ENCODE data around the gene VPS16. TPM values are rescaled to one million over a fixed set of nuclear protein-coding genes. Genes with fewer than 3 reads are reported as not detected.
A peak's percentile ranks its signal among the peaks of the same experiment; 100 is the strongest.

Gene VPS16
- total RNA-seq, 1 experiment from 2014 or later, result 26.2 TPM

GRCh38 chr20:2875690-2876203, 35.2 kb downstream of the VPS16 start:
- POLR2A ChIA-PET, result no interaction called here
- ATAC-seq, result no peak

GRCh38 chr20:2878515-2878914, 38.0 kb downstream of the VPS16 start:
- no peak for ATAC-seq
- H3K27me3 Mint-ChIP-seq (ENCODE audit: low read depth), result no peaks in the 10 kb centered on the region
- H3K36me3 Mint-ChIP-seq, result peaks cover 5% of the 10 kb centered on the region
- peak overlapping the region; percentile 60; the same call in 1 of the 2 replicates for H3K27ac Mint-ChIP-seq
- H3K9me3 Mint-ChIP-seq, result no peaks in the 10 kb centered on the region
- ChIA-PET POLR2A (no interaction called here), CTCF (interaction anchor here (0.8 kb wide), 1 partner anchor 123 kb away, joined by 3 read pairs; no protein-coding TSS in a partner anchor)
- TF ChIP-seq ATF6 (CRISPR knock-in tag; IDR thresholded peaks at IDR 0.05) (no peak), MAX (CRISPR knock-in tag; IDR thresholded peaks at IDR 0.05) (no peak), ZSCAN18 (CRISPR knock-in tag; IDR thresholded peaks at IDR 0.05) (no peak), ZNF416 (CRISPR knock-in tag; IDR thresholded peaks at IDR 0.05) (no peak), AR (CRISPR knock-in tag; IDR thresholded peaks at IDR 0.05) (no peak), ZNF121 (CRISPR knock-in tag; IDR thresholded peaks at IDR 0.05) (no peak), NR2C2 (CRISPR knock-in tag; IDR thresholded peaks at IDR 0.05) (no peak), HMGA2 (CRISPR knock-in tag; IDR thresholded peaks at IDR 0.05) (no peak)
- H3K4me1 Mint-ChIP-seq, result peaks cover 39% of the 10 kb centered on the region
- no peak overlapping the region for H3K4me3 Mint-ChIP-seq
- DNase-seq (ENCODE audit: low spot score), result no peak

More at GRCh38 chr20:2875690-2876203, 35.2 kb downstream of the VPS16 start:
- peaks cover 17% of the 10 kb centered on the region for H3K27me3 Mint-ChIP-seq (ENCODE audit: low read depth)
- peaks cover 5% of the 10 kb centered on the region for H3K36me3 Mint-ChIP-seq
- H3K27ac Mint-ChIP-seq, result no peak overlapping the region; the same call in 1 of the 2 replicates
- CTCF ChIA-PET, result no interaction called here
- TF ChIP-seq MAX (CRISPR knock-in tag; IDR thresholded peaks at IDR 0.05) (no peak), ZNF416 (CRISPR knock-in tag; IDR thresholded peaks at IDR 0.05) (no peak), ZNF219 (CRISPR knock-in tag; IDR thresholded peaks at IDR 0.05; ENCODE audit: borderline replicate concordance) (no peak), JUN (CRISPR knock-in tag; IDR thresholded peaks at IDR 0.05) (no peak), EMX1 (CRISPR knock-in tag; IDR thresholded peaks at IDR 0.05) (no peak), ZNF121 (CRISPR knock-in tag; IDR thresholded peaks at IDR 0.05) (no peak), TCF7 (CRISPR knock-in tag; IDR thresholded peaks at IDR 0.05; ENCODE audit: low read depth) (no peak), SOX15 (CRISPR knock-in tag; IDR thresholded peaks at IDR 0.05) (no peak), ATF1 (CRISPR knock-in tag; IDR thresholded peaks at IDR 0.05) (no peak), ZSCAN18 (CRISPR knock-in tag; IDR thresholded peaks at IDR 0.05) (no peak), ETV6 (CRISPR knock-in tag; IDR thresholded peaks at IDR 0.05) (no peak)
- no peaks in the 10 kb centered on the region for H3K9me3 Mint-ChIP-seq
- no peak overlapping the region for H3K4me3 Mint-ChIP-seq
- DNase-seq (ENCODE audit: low spot score), result no peak
- peaks cover 38% of the 10 kb centered on the region for H3K4me1 Mint-ChIP-seq
